Lower leg skin (tissue), 4 donors: ENCODE data around the gene ITIH6. TPM values are rescaled to one million over a fixed set of nuclear protein-coding genes. Genes with fewer than 3 reads are reported as not detected.

Experiments
- DNase-seq, 2 donors: peaks; one replicate each; pipeline ENCODE4 v3.0.0-alpha.2; 2019; ENCODE audit warnings: low spot score in 2 of 2
- H3K4me3 ChIP-seq: fragments of 200-600 bp; sonication (generic); 2 replicates; pipeline ENCODE4 v1.5.1; 2017; ENCODE audit warnings: mild to moderate bottlenecking, low read depth; ENCODE audit not compliant: poor library complexity, severe bottlenecking
- POLR2A ChIP-seq, 2 donors: fragments of 450-650 bp; IDR thresholded peaks; one replicate each; pipeline ENCODE4 v1.6.1; 2016 to 2017; ENCODE audit warnings: antibody characterized with exemption in 2 of 2, mild to moderate bottlenecking in 1 of 2, moderate library complexity in 1 of 2
- WGBS, 2 donors: methylation state at CpG; one replicate each; pipeline ENCODE4 v1.1.5; 2018; 5-methylcytosine and 5-hydroxymethylcytosine counted together
- intact Hi-C: fragments of 100-400 bp; cut with DNase I; formaldehyde crosslinking; loops from one replicate; pipeline ENCODE4 v1.15.0; 2023; ENCODE audit warnings: low total_unique reads
- total RNA-seq, 4 donors: library from RNA; depleted of rRNA; stranded (reverse); fragments of >200 nt; gene quantifications; one replicate each; pipeline ENCODE4 v1.1.0, GENCODE V29; 2016
- TF ChIP-seq, protein P1 (sequence below), 3 donors: fragments of 450-650 bp; IDR thresholded peaks; one replicate each; pipeline ENCODE4 v1.5.1; 2016; ENCODE audit warnings: antibody characterized with exemption in 3 of 3, mild to moderate bottlenecking in 3 of 3, moderate library complexity in 2 of 3

Gene ITIH6
- total RNA-seq, 4 donors from 2014 or later, result 0.06 TPM; not detected in 3

DNA sequence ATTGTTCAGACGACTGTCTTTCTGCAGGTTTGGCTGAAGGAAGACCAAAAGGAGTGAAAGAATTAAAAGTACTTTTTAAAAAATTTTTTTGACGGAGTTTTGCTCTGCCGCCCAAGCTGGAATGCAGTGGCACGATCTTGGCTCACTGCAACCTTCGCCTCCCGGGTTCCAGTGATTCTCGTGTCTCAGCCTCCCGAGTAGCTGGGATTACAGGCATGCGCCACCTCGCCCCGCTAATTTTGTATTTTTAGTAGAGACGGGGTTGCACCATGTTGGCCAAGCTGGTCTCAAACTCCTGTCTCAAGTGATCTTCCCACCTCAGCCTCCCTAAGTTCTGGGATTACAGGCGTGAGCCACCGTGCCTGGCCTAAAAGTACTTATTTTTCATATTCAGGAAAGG is 86.3 kb downstream of the ITIH6 start:
- intact Hi-C loops, result no loop called here
- WGBS, 2 donors, result 86 to 97% methylated on average over 14 of the region's 14 CpGs
- TF ChIP-seq, protein P1, sequence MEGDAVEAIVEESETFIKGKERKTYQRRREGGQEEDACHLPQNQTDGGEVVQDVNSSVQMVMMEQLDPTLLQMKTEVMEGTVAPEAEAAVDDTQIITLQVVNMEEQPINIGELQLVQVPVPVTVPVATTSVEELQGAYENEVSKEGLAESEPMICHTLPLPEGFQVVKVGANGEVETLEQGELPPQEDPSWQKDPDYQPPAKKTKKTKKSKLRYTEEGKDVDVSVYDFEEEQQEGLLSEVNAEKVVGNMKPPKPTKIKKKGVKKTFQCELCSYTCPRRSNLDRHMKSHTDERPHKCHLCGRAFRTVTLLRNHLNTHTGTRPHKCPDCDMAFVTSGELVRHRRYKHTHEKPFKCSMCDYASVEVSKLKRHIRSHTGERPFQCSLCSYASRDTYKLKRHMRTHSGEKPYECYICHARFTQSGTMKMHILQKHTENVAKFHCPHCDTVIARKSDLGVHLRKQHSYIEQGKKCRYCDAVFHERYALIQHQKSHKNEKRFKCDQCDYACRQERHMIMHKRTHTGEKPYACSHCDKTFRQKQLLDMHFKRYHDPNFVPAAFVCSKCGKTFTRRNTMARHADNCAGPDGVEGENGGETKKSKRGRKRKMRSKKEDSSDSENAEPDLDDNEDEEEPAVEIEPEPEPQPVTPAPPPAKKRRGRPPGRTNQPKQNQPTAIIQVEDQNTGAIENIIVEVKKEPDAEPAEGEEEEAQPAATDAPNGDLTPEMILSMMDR (IDR thresholded peaks at IDR 0.05), result no peak
- no peak for TF ChIP-seq POLR2A (IDR thresholded peaks at IDR 0.05)
- H3K4me3 ChIP-seq, result no peak overlapping the region
- no peak for DNase-seq

DNA sequence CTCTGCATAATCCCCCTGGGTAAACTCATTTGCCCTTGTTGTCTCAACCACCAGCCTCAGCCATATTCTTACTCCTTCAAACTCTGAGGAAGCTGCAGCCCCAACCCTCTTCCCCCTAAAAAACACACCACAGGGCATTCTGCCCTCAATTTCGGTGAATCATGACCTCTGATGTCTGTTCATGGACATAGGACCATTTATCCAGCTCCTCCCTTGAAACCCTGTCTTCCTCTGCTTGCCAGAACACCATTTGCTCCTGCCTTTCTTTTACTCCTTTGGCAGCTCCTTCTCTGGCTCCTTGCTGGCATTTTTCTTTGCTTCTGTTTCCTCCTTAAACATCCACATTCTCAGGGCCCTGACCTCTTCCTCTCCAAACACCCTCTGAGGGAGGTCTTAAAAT is 87.1 kb downstream of the ITIH6 start:
- intact Hi-C loops, result no loop called here
- 35 to 38% methylated on average over 1 of the region's 1 CpG for WGBS, 2 donors
- DNase-seq, result no peak
- TF ChIP-seq, protein P1 (IDR thresholded peaks at IDR 0.05), result no peak
- no peak for TF ChIP-seq POLR2A (IDR thresholded peaks at IDR 0.05)
- H3K4me3 ChIP-seq, result no peak overlapping the region

DNA sequence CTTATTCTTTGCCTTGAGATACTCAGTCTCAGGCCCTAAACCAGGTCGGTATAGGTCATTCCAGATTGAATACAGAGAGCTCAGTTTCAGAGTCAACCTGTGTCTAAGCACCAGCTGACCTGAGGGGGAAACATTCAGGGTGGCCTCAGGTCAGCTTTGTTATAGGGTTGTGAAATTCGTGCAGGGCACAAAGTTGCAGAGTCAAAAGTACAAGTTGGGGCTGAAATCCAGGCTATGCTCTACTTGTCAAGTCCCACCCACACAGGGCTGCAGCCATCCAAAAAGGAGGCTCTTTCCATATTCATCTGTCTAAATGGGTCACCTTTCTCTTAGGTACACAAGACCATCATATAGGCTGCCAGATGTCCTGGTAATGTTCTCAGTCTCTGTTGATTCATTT is 89.7 kb downstream of the ITIH6 start:
- intact Hi-C loops, result no loop called here
- H3K4me3 ChIP-seq, result no peak overlapping the region
- TF ChIP-seq POLR2A (IDR thresholded peaks at IDR 0.05), result no peak
- TF ChIP-seq, protein P1 (IDR thresholded peaks at IDR 0.05), result no peak
- 22 to 48% methylated on average over 2 of the region's 2 CpGs for WGBS, 2 donors
- no peak for DNase-seq

Other genes starting within 250 kb of the ITIH6 start
- 10 to 100 TPM; 59.6 to 85.2 (median 72.8) TPM for gene MAGED2, start 9.5 kb upstream of the ITIH6 start, total RNA-seq
- 1 to 10 TPM in 2 of 4 donors, under 1 TPM in 2; 0.08 to 2.8 (median 1.0) TPM for gene TRO, start 122.6 kb upstream of the ITIH6 start, total RNA-seq
- gene PFKFB1, start 195.9 kb upstream of the ITIH6 start, total RNA-seq, result under 1 TPM in 3 of 4 donors, not detected in 1; 0.19 to 0.52 (median 0.42) TPM
- gene APEX2, start 202.1 kb upstream of the ITIH6 start, total RNA-seq, result 10 to 100 TPM; 17.9 to 25.2 (median 20.2) TPM
- gene ALAS2, start 232.7 kb upstream of the ITIH6 start, total RNA-seq, result not detected